Muscle of leg (tissue), 11 donors: ENCODE measurements around the gene TP53I11. TPM values are rescaled to one million over a fixed set of nuclear protein-coding genes. Genes with fewer than 3 reads are reported as not detected.

Experiments
- DNase-seq: peaks from one replicate; pipeline ENCODE4 v3.0.0; 2013
- H3K27ac ChIP-seq: one replicate; pipeline ENCODE4 v1.5.1; 2013; ENCODE audit warnings: mild to moderate bottlenecking, low read length, control low read depth
- H3K27me3 ChIP-seq: one replicate; pipeline ENCODE4 v1.6.1; 2013; ENCODE audit warnings: low read length; ENCODE audit not compliant: control insufficient read depth, insufficient read depth
- H3K36me3 ChIP-seq: one replicate; pipeline ENCODE4 v1.6.1; 2013; ENCODE audit warnings: low read length; ENCODE audit not compliant: control insufficient read depth, insufficient read depth
- H3K4me1 ChIP-seq: one replicate; pipeline ENCODE4 v1.6.1; 2013; ENCODE audit warnings: low read length; ENCODE audit not compliant: control insufficient read depth, insufficient read depth
- H3K4me3 ChIP-seq: one replicate; pipeline ENCODE4 v1.5.1; 2013; ENCODE audit warnings: low read length, control low read depth
- H3K9me3 ChIP-seq: replicated peaks from 2 replicates; pipeline ENCODE4 v1.6.1; 2013; ENCODE audit warnings: low read depth, low read length; ENCODE audit not compliant: control insufficient read depth
- WGBS: methylation state at CpG from one replicate; pipeline ENCODE4 v1.1.5; 2013; ENCODE audit warnings: missing lambda C conversion rate; ENCODE audit not compliant: insufficient coverage; 5-methylcytosine and 5-hydroxymethylcytosine counted together
- polyA plus RNA-seq, 8 donors: library from polyadenylated mRNA; unstranded; fragments of 120-200 nt; gene quantifications; one replicate each; pipeline versions ENCODE4 v1.2.1 to v1.2.3, GENCODE V29; 2013; ENCODE audit warnings: inconsistent platforms in 1 of 8, low replicate concordance in 1 of 8; ENCODE audit not compliant: insufficient read length in 8 of 8, insufficient read depth in 1 of 8
- total RNA-seq: library from RNA; stranded (reverse); fragments of 120-200 nt; gene quantifications from one replicate; pipeline ENCODE4 v1.2.4, GENCODE V29; 2013

The TP53I11 gene
- total and polyA plus RNA-seq, 9 donors: 14.7 to 56.1 (median 46.3) TPM

GRCh38 chr11:44970293-44970692, 19.6 kb upstream of the TP53I11 start:
- WGBS: 76% methylated on average over 5 of the region's 6 CpGs
- H3K4me3 ChIP-seq: no peak overlapping the region
- no peak for DNase-seq
- no peaks in the 10 kb centered on the region for H3K9me3 ChIP-seq
- no peaks in the 10 kb centered on the region for H3K36me3 ChIP-seq
- H3K27ac ChIP-seq: no peak overlapping the region
- peaks cover 10% of the 10 kb centered on the region for H3K4me1 ChIP-seq
- H3K27me3 ChIP-seq: peaks cover 2% of the 10 kb centered on the region

- WGBS: 73% methylated on average over 5 of the region's 12 CpGs
- Histone ChIP-seq H3K9me3 (no peaks in the 10 kb centered on the region), H3K27ac (no peak overlapping the region)
Observed at GRCh38 chr11:44969651-44970252, 19.1 kb upstream of the TP53I11 start.

GRCh38 chr11:44968510-44968909, 17.8 kb upstream of the TP53I11 start:
- DNase-seq: no peak
- H3K27me3 ChIP-seq: peaks cover 1% of the 10 kb centered on the region
- H3K4me1 ChIP-seq: peaks cover 20% of the 10 kb centered on the region
- H3K27ac ChIP-seq: no peak overlapping the region
- no peaks in the 10 kb centered on the region for H3K36me3 ChIP-seq
- no peak overlapping the region for H3K4me3 ChIP-seq
- H3K9me3 ChIP-seq: no peaks in the 10 kb centered on the region
- WGBS: 76% methylated on average over 2 of the region's 3 CpGs

More at GRCh38 chr11:44969651-44970252, 19.1 kb upstream of the TP53I11 start:
- no peak for DNase-seq
- Histone ChIP-seq H3K4me1 (peaks cover 14% of the 10 kb centered on the region), H3K27me3 (peaks cover 2% of the 10 kb centered on the region), H3K4me3 (no peak overlapping the region), H3K36me3 (no peaks in the 10 kb centered on the region)

- DNase-seq: no peak
- Histone ChIP-seq H3K4me3 (no peak overlapping the region), H3K36me3 (no peaks in the 10 kb centered on the region), H3K27me3 (no peaks in the 10 kb centered on the region), H3K4me1 (peaks cover 22% of the 10 kb centered on the region), H3K9me3 (no peaks in the 10 kb centered on the region), H3K27ac (no peak overlapping the region)
- 100% methylated on average over 1 of the region's 3 CpGs for WGBS
Observed at GRCh38 chr11:44967930-44968496, 17.3 kb upstream of the TP53I11 start.

- no peak overlapping the region for H3K27ac ChIP-seq
- no peak for DNase-seq
- no peak overlapping the region for H3K4me3 ChIP-seq
- 89% methylated on average over 4 of the region's 6 CpGs for WGBS
- H3K27me3 ChIP-seq: no peaks in the 10 kb centered on the region
- no peaks in the 10 kb centered on the region for H3K9me3 ChIP-seq
- H3K4me1 ChIP-seq: peaks cover 19% of the 10 kb centered on the region
- H3K36me3 ChIP-seq: no peaks in the 10 kb centered on the region
Observed at GRCh38 chr11:44966694-44967093, 16.0 kb upstream of the TP53I11 start.

- 52% methylated on average over 5 of the region's 9 CpGs for WGBS
- no peak for DNase-seq
Observed at GRCh38 chr11:44964526-44965209, 14.0 kb upstream of the TP53I11 start.

GRCh38 chr11:44963948-44964347, 13.3 kb upstream of the TP53I11 start:
- Histone ChIP-seq H3K36me3 (no peaks in the 10 kb centered on the region), H3K27ac (no peak overlapping the region), H3K4me1 (peaks cover 19% of the 10 kb centered on the region), H3K4me3 (no peak overlapping the region), H3K27me3 (no peaks in the 10 kb centered on the region), H3K9me3 (no peaks in the 10 kb centered on the region)
- DNase-seq: no peak
- WGBS: 74% methylated on average over 5 of the region's 5 CpGs

More at GRCh38 chr11:44964526-44965209, 14.0 kb upstream of the TP53I11 start:
- Histone ChIP-seq H3K4me3 (no peak overlapping the region), H3K27ac (no peak overlapping the region), H3K36me3 (no peaks in the 10 kb centered on the region), H3K4me1 (peaks cover 19% of the 10 kb centered on the region), H3K9me3 (no peaks in the 10 kb centered on the region), H3K27me3 (no peaks in the 10 kb centered on the region)

GRCh38 chr11:44963136-44963535, 12.5 kb upstream of the TP53I11 start:
- peaks cover 19% of the 10 kb centered on the region for H3K4me1 ChIP-seq
- 50% methylated on average over 7 of the region's 7 CpGs for WGBS
- no peaks in the 10 kb centered on the region for H3K27me3 ChIP-seq

GRCh38 chr11:44962464-44962863, 11.8 kb upstream of the TP53I11 start:
- H3K36me3 ChIP-seq: no peaks in the 10 kb centered on the region
- no peak overlapping the region for H3K27ac ChIP-seq
- DNase-seq: no peak
- H3K9me3 ChIP-seq: no peaks in the 10 kb centered on the region
- H3K4me1 ChIP-seq: peaks cover 20% of the 10 kb centered on the region
- no peak overlapping the region for H3K4me3 ChIP-seq
- WGBS: 65% methylated on average over 2 of the region's 3 CpGs
- H3K27me3 ChIP-seq: peaks cover 5% of the 10 kb centered on the region

More at GRCh38 chr11:44963136-44963535, 12.5 kb upstream of the TP53I11 start:
- no peaks in the 10 kb centered on the region for H3K9me3 ChIP-seq
- no peaks in the 10 kb centered on the region for H3K36me3 ChIP-seq
- no peak for DNase-seq
- H3K4me3 ChIP-seq: no peak overlapping the region
- no peak overlapping the region for H3K27ac ChIP-seq

GRCh38 chr11:44960200-44960845, 9.6 kb upstream of the TP53I11 start:
- DNase-seq: no peak
- H3K36me3 ChIP-seq: no peaks in the 10 kb centered on the region
- H3K4me3 ChIP-seq: no peak overlapping the region
- peaks cover 29% of the 10 kb centered on the region for H3K4me1 ChIP-seq
- WGBS: 21% methylated on average over 6 of the region's 7 CpGs
- peaks cover 20% of the 10 kb centered on the region for H3K27me3 ChIP-seq
- no peak overlapping the region for H3K27ac ChIP-seq
- no peaks in the 10 kb centered on the region for H3K9me3 ChIP-seq
